Loucy (cell line): Measurements from ENCODE around the gene PRM3.

ENCODE experiments used
- H2AFZ ChIP-seq: fragments of 200-600 bp; sonication (generic); 2 replicates; pipeline ENCODE4 v1.6.0; 2016; ENCODE audit warnings: antibody characterized with exemption, mild to moderate bottlenecking, low read length, moderate library complexity
- H3F3A ChIP-seq: fragments of 200-600 bp; 2 replicates; pipeline ENCODE4 v1.6.0; 2016; ENCODE audit warnings: antibody characterized with exemption, low read depth, mild to moderate bottlenecking
- H3K27me3 ChIP-seq: fragments of 200-600 bp; sonication (generic); 2 replicates; pipeline ENCODE4 v1.6.1; 2014; ENCODE audit warnings: low read length, mild to moderate bottlenecking; ENCODE audit not compliant: insufficient read depth, poor library complexity, severe bottlenecking
- H3K36me3 ChIP-seq: fragments of 200-600 bp; sonication (generic); 2 replicates; pipeline ENCODE4 v1.6.1; 2016; ENCODE audit warnings: low read length; ENCODE audit not compliant: insufficient read depth
- H3K4me1 ChIP-seq: fragments of 200-600 bp; sonication (generic); 2 replicates; pipeline ENCODE4 v1.5.1; 2014; ENCODE audit warnings: low read length, mild to moderate bottlenecking; ENCODE audit not compliant: insufficient read depth, poor library complexity, severe bottlenecking
- H3K4me2 ChIP-seq: fragments of 200-600 bp; sonication (generic); 2 replicates; pipeline ENCODE4 v1.6.0; 2014; ENCODE audit warnings: antibody characterized with exemption, low read length, low read depth, mild to moderate bottlenecking; ENCODE audit not compliant: poor library complexity, severe bottlenecking
- H3K4me3 ChIP-seq: fragments of 200-600 bp; sonication (generic); 2 replicates; pipeline ENCODE4 v1.5.1; 2014; ENCODE audit warnings: low read length, mild to moderate bottlenecking, mixed read lengths; ENCODE audit not compliant: poor library complexity, severe bottlenecking
- H3K79me2 ChIP-seq: fragments of 200-600 bp; sonication (generic); 2 replicates; pipeline ENCODE4 v1.6.1; 2014; ENCODE audit warnings: low read length; ENCODE audit not compliant: insufficient read depth
- H3K9ac ChIP-seq: fragments of 200-600 bp; sonication (generic); 2 replicates; pipeline ENCODE4 v1.6.0; 2014; ENCODE audit warnings: mild to moderate bottlenecking, low read depth, low read length, moderate library complexity; ENCODE audit not compliant: poor library complexity, severe bottlenecking
- H3K9me2 ChIP-seq: fragments of 200-600 bp; sonication (generic); replicated peaks from 2 replicates; pipeline ENCODE4 v1.6.1; 2016; ENCODE audit warnings: low read depth, low read length, mixed read lengths
- H3K9me3 ChIP-seq: fragments of 200-600 bp; sonication (generic); 2 replicates; pipeline ENCODE4 v1.6.1; 2014; ENCODE audit warnings: mild to moderate bottlenecking, antibody characterized with exemption, low read length, low read depth; ENCODE audit not compliant: insufficient read depth
- H4K20me1 ChIP-seq: fragments of 200-600 bp; sonication (generic); 2 replicates; pipeline ENCODE4 v1.6.0; 2014; ENCODE audit warnings: antibody characterized with exemption, low read length, mild to moderate bottlenecking; ENCODE audit not compliant: insufficient read depth, poor library complexity, severe bottlenecking
- CTCF ChIP-seq: fragments of 200-600 bp; sonication (generic); conservative IDR thresholded peaks from 2 replicates; pipeline ENCODE4 v1.5.1; 2014; ENCODE audit warnings: mild to moderate bottlenecking, antibody characterized with exemption, low read length
- EZH2phosphoT487 ChIP-seq: fragments of 200-600 bp; IDR thresholded peaks from 2 replicates; pipeline ENCODE4 v1.6.1; 2018; ENCODE audit warnings: antibody characterized with exemption, mild to moderate bottlenecking, moderate library complexity, borderline replicate concordance

PRM3 gene

GRCh38 chr16:11250786-11251524 is 22.5 kb downstream of the PRM3 start:
- no peak overlapping the region for H3K4me2 ChIP-seq
- peaks cover 6% of the 10 kb centered on the region for H4K20me1 ChIP-seq
- no peak overlapping the region for H2AFZ ChIP-seq
- TF ChIP-seq EZH2phosphoT487: no peak
- no peak for TF ChIP-seq CTCF
- no peaks in the 10 kb centered on the region for H3K9me2 ChIP-seq
- peaks cover 29% of the 10 kb centered on the region for H3K79me2 ChIP-seq
- H3K4me3 ChIP-seq: no peak overlapping the region
- no peaks in the 10 kb centered on the region for H3K27me3 ChIP-seq
- no peak overlapping the region for H3K9ac ChIP-seq
- no peaks in the 10 kb centered on the region for H3F3A ChIP-seq
- no peaks in the 10 kb centered on the region for H3K9me3 ChIP-seq
- H3K4me1 ChIP-seq: peaks cover 21% of the 10 kb centered on the region
- H3K36me3 ChIP-seq: no peaks in the 10 kb centered on the region

- no peaks in the 10 kb centered on the region for H3F3A ChIP-seq
- H3K9me3 ChIP-seq: no peaks in the 10 kb centered on the region
- H3K4me3 ChIP-seq: no peak overlapping the region
- no peak overlapping the region for H2AFZ ChIP-seq
- no peak overlapping the region for H3K4me2 ChIP-seq
- no peaks in the 10 kb centered on the region for H3K9me2 ChIP-seq
- TF ChIP-seq EZH2phosphoT487: no peak
- TF ChIP-seq CTCF: no peak
- peaks cover 21% of the 10 kb centered on the region for H3K4me1 ChIP-seq
- peaks cover 26% of the 10 kb centered on the region for H3K79me2 ChIP-seq
- no peak overlapping the region for H3K9ac ChIP-seq
- H3K27me3 ChIP-seq: no peaks in the 10 kb centered on the region
- H4K20me1 ChIP-seq: peaks cover 6% of the 10 kb centered on the region
- no peaks in the 10 kb centered on the region for H3K36me3 ChIP-seq
Measured at GRCh38 chr16:11250091-11250785, 23.2 kb downstream of the PRM3 start.

GRCh38 chr16:11249233-11250061 is 24.0 kb downstream of the PRM3 start:
- no peak overlapping the region for H2AFZ ChIP-seq
- no peaks in the 10 kb centered on the region for H3K27me3 ChIP-seq
- peaks cover 18% of the 10 kb centered on the region for H3K79me2 ChIP-seq
- no peaks in the 10 kb centered on the region for H3K36me3 ChIP-seq
- TF ChIP-seq CTCF (no peak), EZH2phosphoT487 (no peak)
- peaks cover 6% of the 10 kb centered on the region for H4K20me1 ChIP-seq
- H3K4me1 ChIP-seq: peaks cover 17% of the 10 kb centered on the region
- no peak overlapping the region for H3K4me2 ChIP-seq
- H3F3A ChIP-seq: no peaks in the 10 kb centered on the region
- H3K9ac ChIP-seq: no peak overlapping the region
- no peak overlapping the region for H3K4me3 ChIP-seq
- H3K9me3 ChIP-seq: no peaks in the 10 kb centered on the region
- no peaks in the 10 kb centered on the region for H3K9me2 ChIP-seq
